Measurements from ENCODE around the gene RPL10L. TPM values are rescaled to one million over a fixed set of nuclear protein-coding genes. Genes with fewer than 3 reads are reported as not detected.

RPL10L gene
- total RNA-seq, 1 donor from 2014 or later, result not detected

DNA sequence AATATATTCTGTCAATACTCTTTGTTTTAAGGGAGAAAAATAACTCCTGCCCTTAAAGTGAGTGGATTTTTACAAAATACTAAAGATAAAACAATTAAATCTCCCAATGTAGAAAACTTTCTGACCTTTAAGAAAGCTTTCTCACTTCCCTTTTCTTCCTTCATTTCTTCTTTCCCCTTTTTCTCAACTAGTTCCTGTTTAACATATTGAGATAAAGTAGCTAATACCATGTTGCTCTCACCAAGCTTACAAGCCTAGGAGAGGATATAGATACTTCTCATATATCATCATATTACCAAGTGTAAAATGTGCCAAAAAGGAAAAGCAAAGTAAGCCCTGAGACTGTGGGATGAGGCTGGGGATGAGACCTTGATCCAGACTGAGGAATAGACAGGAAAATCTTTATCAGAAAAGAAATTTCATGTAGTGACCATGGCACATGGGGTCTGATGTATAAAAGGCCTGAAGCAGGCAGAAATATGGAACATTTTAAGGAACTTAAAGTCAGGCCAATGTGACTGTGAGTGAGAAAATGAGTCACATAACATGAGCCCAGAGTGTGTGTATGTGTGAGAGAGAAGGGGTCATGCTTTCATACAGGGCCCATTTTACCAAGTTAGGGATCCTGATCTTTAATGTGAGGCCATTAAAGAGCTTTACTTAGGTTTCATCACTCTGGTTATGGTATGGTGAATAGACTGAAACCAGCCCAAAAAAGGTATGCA is 1.6 kb upstream of the RPL10L start:
- H3K36me3 ChIP-seq (ENCODE audit: control insufficient read depth, insufficient read depth, low read length), result no peaks in the 10 kb centered on the region
- no peak for DNase-seq (ENCODE audit: low read depth)
- TF ChIP-seq CTCF (IDR thresholded peaks at IDR 0.05; ENCODE audit: insufficient read depth, low read length, poor library complexity, severe bottlenecking), result no peak
- no peak overlapping the region for H3K4me3 ChIP-seq (ENCODE audit: low read depth, low read length)
- H3K27me3 ChIP-seq (ENCODE audit: control insufficient read depth, insufficient read depth, low read length), result no peaks in the 10 kb centered on the region

GRCh38 chr14:46646796-46647195 is 4.8 kb downstream of the RPL10L start:
- DNase-seq (ENCODE audit: low read depth), result no peak
- Histone ChIP-seq H3K36me3 (ENCODE audit: control insufficient read depth, insufficient read depth, low read length) (no peaks in the 10 kb centered on the region), H3K27me3 (ENCODE audit: control insufficient read depth, insufficient read depth, low read length) (no peaks in the 10 kb centered on the region), H3K4me3 (ENCODE audit: low read depth, low read length) (no peak overlapping the region)
- no peak for TF ChIP-seq CTCF (IDR thresholded peaks at IDR 0.05; ENCODE audit: insufficient read depth, low read length, poor library complexity, severe bottlenecking)

- Histone ChIP-seq H3K4me3 (ENCODE audit: low read depth, low read length) (no peak overlapping the region), H3K27me3 (ENCODE audit: control insufficient read depth, insufficient read depth, low read length) (no peaks in the 10 kb centered on the region), H3K36me3 (ENCODE audit: control insufficient read depth, insufficient read depth, low read length) (no peaks in the 10 kb centered on the region)
- no peak for DNase-seq (ENCODE audit: low read depth)
- TF ChIP-seq CTCF (IDR thresholded peaks at IDR 0.05; ENCODE audit: insufficient read depth, low read length, poor library complexity, severe bottlenecking), result no peak
Observed at GRCh38 chr14:46626876-46627275, 24.7 kb downstream of the RPL10L start.
